Esophagus muscularis mucosa (tissue), 3 donors: Measurements from ENCODE around the gene CDK5RAP2.

Experiments
- CTCF ChIP-seq, 3 experiments: fragments of 200-600 bp in 2 of 3; fragments of 450-650 bp in 1 of 3; sonication (generic) in 2 of 3; IDR thresholded peaks; one replicate each; pipeline ENCODE4 v1.5.1; 2017 to 2019; ENCODE audit warnings: antibody characterized with exemption in 3 of 3, mild to moderate bottlenecking in 2 of 3, moderate library complexity in 1 of 3
- POLR2A ChIP-seq: fragments of 450-650 bp; IDR thresholded peaks from one replicate; pipeline ENCODE4 v1.6.1; 2017; ENCODE audit warnings: antibody characterized with exemption, moderate library complexity, mild to moderate bottlenecking, low read depth

- TF ChIP-seq POLR2A (no peak), CTCF (IDR thresholded peaks at IDR 0.05) (no peak)
These were observed 69.2 kb downstream of the CDK5RAP2 start for GRCh38 chr9:120510816-120511215.
